WTC11 (cell line): ENCODE measurements around the gene ZNF407.

Experiments
- JAZF1 ChIP-seq: fragments of 250-450 bp; sonication (Bioruptor Pico); IDR thresholded peaks from 2 replicates; pipeline ENCODE4 v1.9.0; 2021; ENCODE audit warnings: moderate library complexity, mild to moderate bottlenecking, inconsistent platforms
- NFYB ChIP-seq: sonication (generic); formaldehyde crosslinking; conservative IDR thresholded peaks from 2 replicates; pipeline ENCODE4 v1.8.0; 2022; ENCODE audit warnings: low read depth, missing genetic modification reagents
- NR2C2 ChIP-seq: sonication (generic); formaldehyde crosslinking; IDR thresholded peaks from 2 replicates; pipeline ENCODE4 v1.8.0; 2022; ENCODE audit warnings: mild to moderate bottlenecking, missing genetic modification reagents
- NR3C1 ChIP-seq: sonication (generic); formaldehyde crosslinking; conservative IDR thresholded peaks from 2 replicates; pipeline ENCODE4 v1.8.1; 2023; ENCODE audit warnings: low read depth, mild to moderate bottlenecking, missing genetic modification reagents
- ZBTB21 ChIP-seq: sonication (generic); formaldehyde crosslinking; IDR thresholded peaks from 2 replicates; pipeline ENCODE4 v1.8.1; 2023; ENCODE audit warnings: mild to moderate bottlenecking, missing genetic modification reagents, borderline replicate concordance
- TF ChIP-seq, protein P1 (sequence below): fragments of 250-450 bp; sonication (Bioruptor Pico); conservative IDR thresholded peaks from 2 replicates; pipeline ENCODE4 v1.9.0; 2021; ENCODE audit warnings: mild to moderate bottlenecking
- TF ChIP-seq, protein P2 (sequence below): sonication (generic); formaldehyde crosslinking; IDR thresholded peaks from 2 replicates; pipeline ENCODE4 v1.8.1; 2022; ENCODE audit warnings: mild to moderate bottlenecking, moderate library complexity, missing genetic modification reagents
- TF ChIP-seq, protein P3 (sequence below): fragments of 200-600 bp; IDR thresholded peaks from 2 replicates; pipeline ENCODE4 v1.8.0; 2022; ENCODE audit warnings: antibody characterized with exemption
- TF ChIP-seq, protein P4 (sequence below): sonication (generic); formaldehyde crosslinking; IDR thresholded peaks from 2 replicates; pipeline ENCODE4 v1.8.0; 2022; ENCODE audit warnings: mild to moderate bottlenecking, missing genetic modification reagents
- TF ChIP-seq, protein P5 (sequence below): sonication (generic); formaldehyde crosslinking; IDR thresholded peaks from 2 replicates; pipeline ENCODE4 v1.8.1; 2023; ENCODE audit warnings: mild to moderate bottlenecking, missing genetic modification reagents, moderate library complexity
- TF ChIP-seq, protein P6 (sequence below): sonication (generic); formaldehyde crosslinking; IDR thresholded peaks from 2 replicates; pipeline ENCODE4 v1.8.1; 2022; ENCODE audit warnings: low read depth, missing genetic modification reagents, borderline replicate concordance

DNA sequence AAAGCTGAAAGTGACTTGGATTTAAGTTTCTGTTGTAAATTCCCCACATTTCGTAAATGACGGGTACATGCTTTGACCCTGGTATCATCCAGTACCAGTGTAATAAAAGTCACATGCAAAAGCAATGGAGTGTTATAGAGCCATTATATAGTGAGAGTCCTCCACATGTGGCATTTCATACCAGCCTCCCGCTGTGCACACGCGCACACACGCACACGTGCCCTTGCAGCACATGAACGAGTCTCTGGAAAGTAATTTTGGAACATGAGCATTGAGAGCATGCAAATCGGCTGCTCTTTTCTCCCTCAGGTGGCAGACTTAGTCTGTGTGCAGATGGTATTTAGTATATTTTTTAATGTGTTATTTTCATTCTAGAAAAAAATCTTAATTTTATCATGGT is 198.1 kb downstream of the ZNF407 start:
- TF ChIP-seq NR2C2 (CRISPR knock-in tag) (no peak), NR3C1 (no peak), NFYB (CRISPR knock-in tag) (no peak), JAZF1 (CRISPR knock-in tag) (no peak), ZBTB21 (CRISPR knock-in tag) (no peak)
- TF ChIP-seq, protein P1, sequence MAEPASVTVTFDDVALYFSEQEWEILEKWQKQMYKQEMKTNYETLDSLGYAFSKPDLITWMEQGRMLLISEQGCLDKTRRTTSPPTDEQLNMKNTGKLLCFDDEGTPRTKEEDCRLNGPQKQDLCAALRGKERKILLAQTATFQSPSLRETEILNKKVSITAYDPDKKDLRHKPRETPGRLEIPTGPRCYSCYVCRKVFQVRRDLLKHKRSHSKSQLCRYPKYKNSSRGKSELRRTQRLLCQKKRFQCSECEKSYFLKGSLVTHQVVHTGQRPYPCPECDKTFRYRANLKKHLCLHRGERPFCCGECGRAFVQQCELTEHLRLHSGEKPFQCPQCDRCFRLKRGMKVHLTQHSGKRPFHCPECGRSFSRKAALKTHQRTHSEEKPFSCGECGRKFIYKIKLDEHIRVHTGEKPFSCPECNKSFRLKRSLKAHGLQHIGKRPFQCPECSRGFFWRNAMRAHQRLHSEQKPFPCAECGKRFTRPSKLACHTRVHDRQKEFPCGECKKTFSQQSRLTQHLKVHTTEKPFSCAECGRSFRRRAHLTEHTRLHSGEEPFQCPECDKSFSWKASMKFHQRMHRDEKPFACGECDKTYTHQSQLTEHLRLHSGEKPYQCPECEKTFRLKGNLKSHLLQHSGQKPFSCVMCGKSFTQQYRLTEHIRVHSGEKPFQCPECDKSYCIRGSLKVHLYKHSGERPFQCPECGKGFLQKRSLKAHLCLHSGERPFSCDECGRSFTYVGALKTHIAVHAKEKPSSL (CRISPR knock-in tag), result no peak
- TF ChIP-seq, protein P2, sequence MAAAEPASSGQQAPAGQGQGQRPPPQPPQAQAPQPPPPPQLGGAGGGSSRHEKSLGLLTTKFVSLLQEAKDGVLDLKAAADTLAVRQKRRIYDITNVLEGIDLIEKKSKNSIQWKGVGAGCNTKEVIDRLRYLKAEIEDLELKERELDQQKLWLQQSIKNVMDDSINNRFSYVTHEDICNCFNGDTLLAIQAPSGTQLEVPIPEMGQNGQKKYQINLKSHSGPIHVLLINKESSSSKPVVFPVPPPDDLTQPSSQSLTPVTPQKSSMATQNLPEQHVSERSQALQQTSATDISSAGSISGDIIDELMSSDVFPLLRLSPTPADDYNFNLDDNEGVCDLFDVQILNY (CRISPR knock-in tag), result no peak
- TF ChIP-seq, protein P3, sequence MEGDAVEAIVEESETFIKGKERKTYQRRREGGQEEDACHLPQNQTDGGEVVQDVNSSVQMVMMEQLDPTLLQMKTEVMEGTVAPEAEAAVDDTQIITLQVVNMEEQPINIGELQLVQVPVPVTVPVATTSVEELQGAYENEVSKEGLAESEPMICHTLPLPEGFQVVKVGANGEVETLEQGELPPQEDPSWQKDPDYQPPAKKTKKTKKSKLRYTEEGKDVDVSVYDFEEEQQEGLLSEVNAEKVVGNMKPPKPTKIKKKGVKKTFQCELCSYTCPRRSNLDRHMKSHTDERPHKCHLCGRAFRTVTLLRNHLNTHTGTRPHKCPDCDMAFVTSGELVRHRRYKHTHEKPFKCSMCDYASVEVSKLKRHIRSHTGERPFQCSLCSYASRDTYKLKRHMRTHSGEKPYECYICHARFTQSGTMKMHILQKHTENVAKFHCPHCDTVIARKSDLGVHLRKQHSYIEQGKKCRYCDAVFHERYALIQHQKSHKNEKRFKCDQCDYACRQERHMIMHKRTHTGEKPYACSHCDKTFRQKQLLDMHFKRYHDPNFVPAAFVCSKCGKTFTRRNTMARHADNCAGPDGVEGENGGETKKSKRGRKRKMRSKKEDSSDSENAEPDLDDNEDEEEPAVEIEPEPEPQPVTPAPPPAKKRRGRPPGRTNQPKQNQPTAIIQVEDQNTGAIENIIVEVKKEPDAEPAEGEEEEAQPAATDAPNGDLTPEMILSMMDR, result no peak
- TF ChIP-seq, protein P4, sequence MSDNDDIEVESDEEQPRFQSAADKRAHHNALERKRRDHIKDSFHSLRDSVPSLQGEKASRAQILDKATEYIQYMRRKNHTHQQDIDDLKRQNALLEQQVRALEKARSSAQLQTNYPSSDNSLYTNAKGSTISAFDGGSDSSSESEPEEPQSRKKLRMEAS (CRISPR knock-in tag), result no peak
- TF ChIP-seq, protein P5, sequence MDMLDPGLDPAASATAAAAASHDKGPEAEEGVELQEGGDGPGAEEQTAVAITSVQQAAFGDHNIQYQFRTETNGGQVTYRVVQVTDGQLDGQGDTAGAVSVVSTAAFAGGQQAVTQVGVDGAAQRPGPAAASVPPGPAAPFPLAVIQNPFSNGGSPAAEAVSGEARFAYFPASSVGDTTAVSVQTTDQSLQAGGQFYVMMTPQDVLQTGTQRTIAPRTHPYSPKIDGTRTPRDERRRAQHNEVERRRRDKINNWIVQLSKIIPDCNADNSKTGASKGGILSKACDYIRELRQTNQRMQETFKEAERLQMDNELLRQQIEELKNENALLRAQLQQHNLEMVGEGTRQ (CRISPR knock-in tag), result no peak
- TF ChIP-seq, protein P6, sequence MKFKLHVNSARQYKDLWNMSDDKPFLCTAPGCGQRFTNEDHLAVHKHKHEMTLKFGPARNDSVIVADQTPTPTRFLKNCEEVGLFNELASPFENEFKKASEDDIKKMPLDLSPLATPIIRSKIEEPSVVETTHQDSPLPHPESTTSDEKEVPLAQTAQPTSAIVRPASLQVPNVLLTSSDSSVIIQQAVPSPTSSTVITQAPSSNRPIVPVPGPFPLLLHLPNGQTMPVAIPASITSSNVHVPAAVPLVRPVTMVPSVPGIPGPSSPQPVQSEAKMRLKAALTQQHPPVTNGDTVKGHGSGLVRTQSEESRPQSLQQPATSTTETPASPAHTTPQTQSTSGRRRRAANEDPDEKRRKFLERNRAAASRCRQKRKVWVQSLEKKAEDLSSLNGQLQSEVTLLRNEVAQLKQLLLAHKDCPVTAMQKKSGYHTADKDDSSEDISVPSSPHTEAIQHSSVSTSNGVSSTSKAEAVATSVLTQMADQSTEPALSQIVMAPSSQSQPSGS (CRISPR knock-in tag), result no peak
